Stimulated activated naive CD8-positive, alpha-beta T cell treated with anti-CD3 and anti-CD28 coated beads, Interleukin-15, amount 100 ng/mL, for 72 hours (primary cell): ENCODE measurements around the gene APOLD1.
"Not testable (repeated sequence)": the region's sequence is repeated elsewhere in the genome, so short reads cannot be mapped to it uniquely, and the experiment has no call there.

Experiments used
- ATAC-seq: fragments of 150-1000 bp; cut with Tn5 transposase; 2 replicates; pipeline ENCODE4 v1.10.0; 2021; ENCODE audit warnings: mild to moderate bottlenecking, moderate library complexity
- DNase-seq, 2 donors: peaks; one replicate each; pipeline ENCODE4 v3.0.0; 2021 to 2022
- H3K27ac Mint-ChIP-seq, 2 donors: one replicate each; pipeline ENCODE4 v1.8.0; 2022; ENCODE audit warnings: mild to moderate bottlenecking in 2 of 2, mixed read lengths in 2 of 2, moderate library complexity in 2 of 2
- H3K27me3 Mint-ChIP-seq: one replicate; pipeline ENCODE4 v1.8.0; 2022; ENCODE audit warnings: mixed read lengths
- H3K4me1 Mint-ChIP-seq: one replicate; pipeline ENCODE4 v1.8.0; 2022; ENCODE audit warnings: mild to moderate bottlenecking, mixed read lengths
- H3K4me3 Mint-ChIP-seq, 2 donors: one replicate each; pipeline ENCODE4 v1.8.0; 2022; ENCODE audit warnings: mild to moderate bottlenecking in 2 of 2, mixed read lengths in 2 of 2, moderate library complexity in 1 of 2
- H3K9me3 Mint-ChIP-seq, 2 donors: one replicate each; pipeline ENCODE4 v1.8.0; 2022; ENCODE audit warnings: mixed read lengths in 2 of 2

The APOLD1 gene

GRCh38 chr12:12796928-12797793 lies 11.7 kb downstream of the APOLD1 start:
- H3K9me3 Mint-ChIP-seq = no peaks in the 10 kb centered on the region
- no peaks in the 10 kb centered on the region for H3K27me3 Mint-ChIP-seq
- peaks cover 9% of the 10 kb centered on the region for H3K4me1 Mint-ChIP-seq
- H3K4me3 Mint-ChIP-seq = no peak overlapping the region
- ATAC-seq (no peak), DNase-seq (no peak)
- H3K27ac Mint-ChIP-seq = no peak overlapping the region

GRCh38 chr12:12797794-12798152 lies 12.3 kb downstream of the APOLD1 start:
- ATAC-seq (no peak), DNase-seq (no peak)
- peaks cover 15% of the 10 kb centered on the region for H3K4me1 Mint-ChIP-seq
- H3K27ac Mint-ChIP-seq = peak overlapping the region in 1 of 2 donors; percentile 32
- H3K9me3 Mint-ChIP-seq = no peaks in the 10 kb centered on the region
- H3K27me3 Mint-ChIP-seq = no peaks in the 10 kb centered on the region
- H3K4me3 Mint-ChIP-seq = no peak overlapping the region

GRCh38 chr12:12798480-12798879 lies 13.0 kb downstream of the APOLD1 start:
- DNase-seq (no peak), ATAC-seq (no peak)
- H3K4me1 Mint-ChIP-seq = peaks cover 22% of the 10 kb centered on the region
- H3K27me3 Mint-ChIP-seq = no peaks in the 10 kb centered on the region
- H3K4me3 Mint-ChIP-seq = no peak overlapping the region
- H3K9me3 Mint-ChIP-seq = no peaks in the 10 kb centered on the region
- no peak overlapping the region for H3K27ac Mint-ChIP-seq

- H3K4me1 Mint-ChIP-seq = peaks cover 27% of the 10 kb centered on the region
- DNase-seq = no peak
- ATAC-seq = no peak
- no peaks in the 10 kb centered on the region for H3K27me3 Mint-ChIP-seq
- no peaks in the 10 kb centered on the region for H3K9me3 Mint-ChIP-seq
- H3K27ac Mint-ChIP-seq = peak overlapping the region in 1 of 2 donors; percentile 8
- no peak overlapping the region for H3K4me3 Mint-ChIP-seq
Observed at GRCh38 chr12:12799163-12799920, 13.9 kb downstream of the APOLD1 start.

GRCh38 chr12:12800406-12801180 lies 15.1 kb downstream of the APOLD1 start:
- Mint-ChIP-seq H3K27me3 (no peaks in the 10 kb centered on the region), H3K9me3 (no peaks in the 10 kb centered on the region), H3K4me3 (no peak overlapping the region), H3K27ac (peak overlapping the region in 1 of 2 donors; percentile 5), H3K4me1 (peaks cover 35% of the 10 kb centered on the region)
- ATAC-seq (no peak), DNase-seq (no peak)

- not testable (repeated sequence) for H3K4me3 Mint-ChIP-seq, H3K27me3 Mint-ChIP-seq, ATAC-seq, H3K9me3 Mint-ChIP-seq, DNase-seq, H3K27ac Mint-ChIP-seq
- peaks cover 45% of the 10 kb centered on the region for H3K4me1 Mint-ChIP-seq
Observed at GRCh38 chr12:12801656-12802055, 16.2 kb downstream of the APOLD1 start.

GRCh38 chr12:12803186-12803585 lies 17.7 kb downstream of the APOLD1 start:
- no peaks in the 10 kb centered on the region for H3K27me3 Mint-ChIP-seq
- H3K4me3 Mint-ChIP-seq = peak overlapping the region; percentile 41 to 52
- no peak overlapping the region for H3K27ac Mint-ChIP-seq
- ATAC-seq (peak; percentile 79), DNase-seq (peak; percentile 34 to 39)
- no peaks in the 10 kb centered on the region for H3K9me3 Mint-ChIP-seq
- peaks cover 60% of the 10 kb centered on the region for H3K4me1 Mint-ChIP-seq

- Mint-ChIP-seq H3K27ac (no peak overlapping the region), H3K4me3 (no peak overlapping the region), H3K9me3 (no peaks in the 10 kb centered on the region), H3K4me1 (peaks cover 69% of the 10 kb centered on the region), H3K27me3 (no peaks in the 10 kb centered on the region)
- no peak for DNase-seq
- peak; percentile 28 for ATAC-seq
Observed at GRCh38 chr12:12804011-12804410, 18.6 kb downstream of the APOLD1 start.

GRCh38 chr12:12804432-12804886 lies 19.0 kb downstream of the APOLD1 start:
- H3K9me3 Mint-ChIP-seq = no peaks in the 10 kb centered on the region
- H3K4me1 Mint-ChIP-seq = peaks cover 73% of the 10 kb centered on the region
- H3K4me3 Mint-ChIP-seq = no peak overlapping the region
- peak overlapping the region in 1 of 2 donors; percentile 52 for H3K27ac Mint-ChIP-seq
- ATAC-seq = no peak
- no peaks in the 10 kb centered on the region for H3K27me3 Mint-ChIP-seq
- no peak for DNase-seq

- Mint-ChIP-seq H3K4me3 (peak overlapping the region in 1 of 2 donors; percentile 55), H3K4me1 (peaks cover 73% of the 10 kb centered on the region)
- ATAC-seq = no peak
Observed at GRCh38 chr12:12806784-12807516, 21.5 kb downstream of the APOLD1 start.

GRCh38 chr12:12807517-12807903 lies 22.1 kb downstream of the APOLD1 start:
- H3K4me1 Mint-ChIP-seq = peaks cover 68% of the 10 kb centered on the region
- not testable (repeated sequence) for ATAC-seq

More at GRCh38 chr12:12806784-12807516, 21.5 kb downstream of the APOLD1 start:
- DNase-seq = no peak
- no peaks in the 10 kb centered on the region for H3K27me3 Mint-ChIP-seq
- peak overlapping the region; percentile 82 to 97 for H3K27ac Mint-ChIP-seq
- no peaks in the 10 kb centered on the region for H3K9me3 Mint-ChIP-seq

GRCh38 chr12:12807970-12808702 lies 22.7 kb downstream of the APOLD1 start:
- ATAC-seq = peak; percentile 89
- Mint-ChIP-seq H3K4me3 (peak overlapping the region; percentile 60 to 85), H3K27me3 (no peaks in the 10 kb centered on the region)

More at GRCh38 chr12:12807517-12807903, 22.1 kb downstream of the APOLD1 start:
- H3K27ac Mint-ChIP-seq = peak overlapping the region; percentile 82 to 97
- peak overlapping the region; percentile 48 to 55 for H3K4me3 Mint-ChIP-seq
- not testable (repeated sequence) for H3K9me3 Mint-ChIP-seq, DNase-seq, H3K27me3 Mint-ChIP-seq

GRCh38 chr12:12810553-12811021 lies 25.1 kb downstream of the APOLD1 start:
- DNase-seq (no peak), ATAC-seq (no peak)
- H3K9me3 Mint-ChIP-seq = no peaks in the 10 kb centered on the region
- peaks cover 77% of the 10 kb centered on the region for H3K4me1 Mint-ChIP-seq
- H3K4me3 Mint-ChIP-seq = no peak overlapping the region
- no peaks in the 10 kb centered on the region for H3K27me3 Mint-ChIP-seq
- H3K27ac Mint-ChIP-seq = no peak overlapping the region

More at GRCh38 chr12:12807970-12808702, 22.7 kb downstream of the APOLD1 start:
- peaks cover 68% of the 10 kb centered on the region for H3K4me1 Mint-ChIP-seq
- no peaks in the 10 kb centered on the region for H3K9me3 Mint-ChIP-seq
- peak; percentile 45 to 69 for DNase-seq
- peak overlapping the region; percentile 92 to 99 for H3K27ac Mint-ChIP-seq

- Mint-ChIP-seq H3K4me1 (peaks cover 77% of the 10 kb centered on the region), H3K4me3 (no peak overlapping the region), H3K27me3 (no peaks in the 10 kb centered on the region)
Observed at GRCh38 chr12:12811343-12811742, 25.9 kb downstream of the APOLD1 start.

More at GRCh38 chr12:12811343-12811742, 25.9 kb downstream of the APOLD1 start:
- Mint-ChIP-seq H3K27ac (no peak overlapping the region), H3K9me3 (no peaks in the 10 kb centered on the region)
- ATAC-seq (no peak), DNase-seq (no peak)
